Skin epidermis (tissue), 12 donors: ENCODE results near the gene DIP2C.
A peak's percentile ranks its signal among the peaks of the same experiment; 100 is the strongest.
"Not testable (repeated sequence)": the region's sequence is repeated elsewhere in the genome, so short reads cannot be mapped to it uniquely, and the experiment has no call there.

Source experiments
- H3K27ac ChIP-seq, 21 experiments: fragments of 200-600 bp; sonication (generic) in 11 of 21; one replicate each; pipeline ENCODE4 v1.5.0; 2020; ENCODE audit warnings: mild to moderate bottlenecking in 3 of 21, inconsistent platforms in 2 of 21, moderate library complexity in 2 of 21
- H3K4me3 ChIP-seq, 7 experiments: fragments of 200-600 bp; sonication (generic) in 2 of 7; one replicate each; pipeline ENCODE4 v1.5.0; 2020; ENCODE audit warnings: inconsistent platforms in 2 of 7, mild to moderate bottlenecking in 2 of 7, moderate library complexity in 1 of 7

Gene DIP2C

GRCh38 chr10:274866-275265, 414.6 kb downstream of the DIP2C start:
- Histone ChIP-seq H3K4me3 (no peak overlapping the region), H3K27ac (no peak overlapping the region)

DNA sequence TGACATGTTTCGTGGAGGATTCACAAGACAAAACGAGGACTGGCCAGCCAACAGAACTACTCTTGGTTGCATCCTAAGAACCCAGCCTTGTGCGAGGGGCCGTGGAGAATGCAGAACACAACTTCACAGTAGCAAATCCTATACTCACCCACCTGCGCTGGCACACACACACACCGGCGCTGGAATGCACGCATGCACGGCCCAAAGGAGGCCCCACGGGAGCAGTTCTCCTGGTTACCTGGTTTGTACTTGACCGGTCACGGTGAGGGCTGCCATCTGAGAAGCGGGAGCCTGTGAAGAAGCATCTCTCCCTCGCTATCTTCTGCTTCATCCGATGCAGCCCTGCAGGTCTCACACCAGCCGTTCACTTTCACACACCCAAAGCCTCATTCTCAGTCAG, 416.4 kb downstream of the DIP2C start:
- no peak overlapping the region for H3K27ac ChIP-seq
- no peak overlapping the region for H3K4me3 ChIP-seq

DNA sequence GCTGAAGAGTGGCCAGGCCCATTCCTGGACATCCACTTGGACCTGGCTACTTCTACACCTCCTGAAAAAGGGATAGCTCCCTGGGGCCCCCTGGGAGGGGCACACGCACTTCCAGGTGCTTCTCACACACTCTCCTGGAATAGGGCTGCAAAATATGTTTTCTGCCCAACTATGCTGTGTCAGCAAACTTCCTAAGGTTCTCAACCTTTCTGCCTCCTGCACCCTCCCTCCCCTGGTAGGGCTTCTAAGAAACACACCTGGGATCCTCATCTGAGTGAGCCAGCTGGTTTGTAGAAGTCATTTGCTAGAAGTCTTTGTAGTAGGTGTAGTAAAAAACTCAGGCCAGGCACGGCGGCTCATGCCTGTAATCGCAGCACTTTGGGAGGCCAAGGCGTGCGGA, 417.7 kb downstream of the DIP2C start:
- Histone ChIP-seq H3K4me3 (no peak overlapping the region), H3K27ac (no peak overlapping the region)

DNA sequence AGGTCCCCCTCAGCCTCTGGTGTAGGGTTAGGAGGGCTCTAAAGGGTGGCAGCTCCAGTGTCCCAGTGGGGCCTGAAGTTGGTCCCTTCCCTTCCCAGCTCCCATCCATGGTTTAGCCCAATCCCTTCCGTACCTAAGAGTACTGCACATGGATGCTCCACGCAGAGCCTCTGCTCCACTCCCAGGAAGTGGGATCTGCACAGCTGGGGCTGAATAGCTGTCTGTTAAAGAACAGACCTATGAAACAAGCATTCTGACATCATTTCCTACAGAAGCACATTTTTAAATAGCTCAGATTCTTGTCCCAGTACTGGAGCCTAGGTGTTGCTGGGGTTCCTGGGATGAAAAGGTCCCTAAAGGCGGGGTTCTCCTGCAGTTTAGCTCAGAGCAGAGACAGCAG, 418.3 kb downstream of the DIP2C start:
- Histone ChIP-seq H3K4me3 (no peak overlapping the region), H3K27ac (no peak overlapping the region)

GRCh38 chr10:269440-270074, 419.9 kb downstream of the DIP2C start:
- Histone ChIP-seq H3K27ac (no peak overlapping the region), H3K4me3 (no peak overlapping the region)

GRCh38 chr10:267705-268104, 421.8 kb downstream of the DIP2C start:
- H3K27ac ChIP-seq, result no peak overlapping the region
- H3K4me3 ChIP-seq, result no peak overlapping the region

GRCh38 chr10:266974-267425, 422.5 kb downstream of the DIP2C start:
- no peak overlapping the region for H3K27ac ChIP-seq

GRCh38 chr10:265816-266588, 423.5 kb downstream of the DIP2C start:
- H3K4me3 ChIP-seq, H3K27ac ChIP-seq: not testable (repeated sequence)

More at GRCh38 chr10:266974-267425, 422.5 kb downstream of the DIP2C start:
- H3K4me3 ChIP-seq, result no peak overlapping the region

DNA sequence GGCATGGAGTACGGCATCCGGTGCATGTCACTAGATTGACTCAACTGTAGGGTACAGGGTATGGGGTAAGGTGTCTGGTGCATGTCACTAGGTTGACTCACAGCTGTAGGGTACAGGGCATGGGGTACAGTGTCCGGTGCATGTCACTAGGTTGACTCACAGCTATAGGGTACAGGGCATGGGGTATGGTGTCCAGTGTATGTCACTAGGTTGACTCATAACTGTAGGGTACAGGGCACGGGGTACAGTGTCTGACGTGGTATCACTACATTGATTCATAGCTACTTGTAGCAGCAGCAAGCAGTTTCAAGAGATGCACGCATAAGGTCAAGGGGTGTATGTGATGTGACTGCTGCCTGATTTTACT, 424.4 kb downstream of the DIP2C start:
- not testable (repeated sequence) for H3K4me3 ChIP-seq, H3K27ac ChIP-seq

GRCh38 chr10:264160-265073, 425.1 kb downstream of the DIP2C start:
- not testable (repeated sequence) for H3K4me3 ChIP-seq

GRCh38 chr10:260819-261429, 428.5 kb downstream of the DIP2C start:
- no peak overlapping the region for H3K4me3 ChIP-seq
- no peak overlapping the region for H3K27ac ChIP-seq

More at GRCh38 chr10:264160-265073, 425.1 kb downstream of the DIP2C start:
- H3K27ac ChIP-seq, result not testable (repeated sequence)

GRCh38 chr10:251982-252582, 437.4 kb downstream of the DIP2C start:
- H3K27ac ChIP-seq, result no peak overlapping the region
- no peak overlapping the region for H3K4me3 ChIP-seq

DNA sequence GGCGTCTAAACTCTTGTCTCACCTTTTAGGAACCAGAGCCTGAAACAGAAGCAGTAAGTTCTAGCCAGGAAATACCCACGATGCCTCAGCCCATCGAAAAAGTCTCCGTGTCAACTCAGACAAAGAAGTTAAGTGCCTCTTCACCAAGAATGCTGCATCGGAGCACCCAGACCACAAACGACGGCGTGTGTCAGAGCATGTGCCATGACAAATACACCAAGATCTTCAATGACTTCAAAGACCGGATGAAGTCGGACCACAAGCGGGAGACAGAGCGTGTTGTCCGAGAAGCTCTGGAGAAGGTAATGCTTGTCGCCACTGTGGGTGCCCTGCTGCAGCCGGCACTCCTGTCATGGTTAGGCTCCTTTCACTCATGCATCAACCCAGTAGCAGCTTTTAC, 441.2 kb downstream of the DIP2C start:
- Histone ChIP-seq H3K27ac (no peak overlapping the region), H3K4me3 (no peak overlapping the region)

DNA sequence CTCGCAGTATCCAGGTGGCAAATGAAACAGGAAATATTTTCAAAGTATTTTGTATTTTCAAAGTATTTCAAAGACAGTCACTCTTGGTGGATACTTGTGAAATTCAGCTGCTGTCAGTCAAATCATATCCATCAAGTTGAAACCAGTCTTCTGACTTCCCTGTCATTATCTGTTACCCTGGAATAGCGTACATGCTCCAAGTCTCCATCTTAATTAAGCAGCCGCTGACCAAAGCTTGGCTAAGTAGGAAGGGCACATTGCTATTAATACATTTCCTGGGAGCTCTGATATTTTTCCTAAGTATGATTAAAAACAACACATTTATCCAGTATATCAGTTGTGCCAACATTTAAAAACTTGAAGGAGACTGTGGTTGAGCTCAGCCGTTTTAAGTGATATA, 442.0 kb downstream of the DIP2C start:
- Histone ChIP-seq H3K27ac (no peak overlapping the region), H3K4me3 (no peak overlapping the region)

GRCh38 chr10:246431-246830, 443.0 kb downstream of the DIP2C start:
- Histone ChIP-seq H3K4me3 (no peak overlapping the region), H3K27ac (no peak overlapping the region)

DNA sequence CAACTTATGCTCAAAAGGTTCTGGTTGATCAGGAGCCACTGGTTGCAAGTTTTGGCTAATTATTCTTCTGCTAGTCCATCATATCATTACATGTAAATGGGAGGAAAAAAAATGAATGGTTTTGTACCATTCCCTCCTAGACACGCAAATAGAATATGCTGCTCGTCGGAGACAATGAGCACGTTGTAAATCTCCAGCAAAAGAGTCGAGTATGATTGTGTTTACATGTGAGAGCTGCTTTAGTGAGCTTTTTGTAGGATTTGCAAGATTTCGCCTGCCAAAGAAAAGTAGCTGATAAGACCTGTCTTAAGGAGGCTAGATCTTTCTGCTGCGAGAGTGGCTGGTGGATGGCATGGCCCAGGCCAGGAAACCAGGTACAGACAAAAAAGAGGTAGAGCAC, 445.2 kb downstream of the DIP2C start:
- H3K27ac ChIP-seq, result no peak overlapping the region
- H3K4me3 ChIP-seq, result no peak overlapping the region

DNA sequence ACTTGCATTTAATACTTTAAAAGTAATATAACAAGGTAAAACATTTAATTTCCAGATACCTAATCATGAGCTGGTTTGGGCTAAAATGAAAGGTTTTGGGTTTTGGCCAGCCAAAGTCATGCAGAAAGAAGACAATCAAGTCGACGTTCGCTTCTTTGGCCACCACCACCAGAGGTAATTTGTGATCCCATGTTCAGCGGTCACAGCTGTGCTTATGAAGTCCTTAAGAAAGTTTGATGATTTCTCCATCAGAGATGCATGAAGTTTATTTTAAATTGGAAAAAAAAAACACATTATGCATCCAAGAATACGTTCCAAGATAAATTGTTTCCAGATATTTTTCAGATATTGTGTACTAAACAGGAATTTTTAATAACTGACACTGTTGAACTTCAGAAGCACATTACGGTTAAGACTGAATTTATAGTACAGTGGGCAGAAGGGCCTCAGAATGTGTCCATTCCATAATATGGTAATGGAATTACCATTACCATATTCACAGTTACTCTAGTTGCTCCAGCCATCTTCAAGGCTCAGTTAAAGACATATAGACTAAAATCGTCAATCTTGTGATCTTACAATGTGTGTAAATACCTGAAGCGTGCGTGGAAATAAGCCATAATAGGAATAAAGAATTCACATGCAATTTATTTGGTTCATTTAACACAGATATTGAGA, 447.4 kb downstream of the DIP2C start:
- H3K4me3 ChIP-seq, result no peak overlapping the region
- no peak overlapping the region for H3K27ac ChIP-seq

GRCh38 chr10:241451-241850, 448.0 kb downstream of the DIP2C start:
- Histone ChIP-seq H3K27ac (peak overlapping the region in 1 of 21 experiments; percentile 38), H3K4me3 (no peak overlapping the region)

- no peak overlapping the region for H3K27ac ChIP-seq
- H3K4me3 ChIP-seq, result no peak overlapping the region
Measured at GRCh38 chr10:239109-239508, 450.4 kb downstream of the DIP2C start.
